NCI-H2107 (cell line): ENCODE measurements around the gene EYA3.

Experiments
- DNase-seq: peaks from one replicate; lab custom pipeline; 2025; lab: John Stamatoyannopoulos, UW

Gene EYA3, protein sequence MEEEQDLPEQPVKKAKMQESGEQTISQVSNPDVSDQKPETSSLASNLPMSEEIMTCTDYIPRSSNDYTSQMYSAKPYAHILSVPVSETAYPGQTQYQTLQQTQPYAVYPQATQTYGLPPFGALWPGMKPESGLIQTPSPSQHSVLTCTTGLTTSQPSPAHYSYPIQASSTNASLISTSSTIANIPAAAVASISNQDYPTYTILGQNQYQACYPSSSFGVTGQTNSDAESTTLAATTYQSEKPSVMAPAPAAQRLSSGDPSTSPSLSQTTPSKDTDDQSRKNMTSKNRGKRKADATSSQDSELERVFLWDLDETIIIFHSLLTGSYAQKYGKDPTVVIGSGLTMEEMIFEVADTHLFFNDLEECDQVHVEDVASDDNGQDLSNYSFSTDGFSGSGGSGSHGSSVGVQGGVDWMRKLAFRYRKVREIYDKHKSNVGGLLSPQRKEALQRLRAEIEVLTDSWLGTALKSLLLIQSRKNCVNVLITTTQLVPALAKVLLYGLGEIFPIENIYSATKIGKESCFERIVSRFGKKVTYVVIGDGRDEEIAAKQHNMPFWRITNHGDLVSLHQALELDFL

GRCh38 chr1:28088168-28088961, at the start of gene EYA3:
EYA3 (minus strand) TSS chr1:28088610; CDS start chr1:28058026, 30,584 bp downstream.
- DNase-seq = peak; percentile 98

DNA sequence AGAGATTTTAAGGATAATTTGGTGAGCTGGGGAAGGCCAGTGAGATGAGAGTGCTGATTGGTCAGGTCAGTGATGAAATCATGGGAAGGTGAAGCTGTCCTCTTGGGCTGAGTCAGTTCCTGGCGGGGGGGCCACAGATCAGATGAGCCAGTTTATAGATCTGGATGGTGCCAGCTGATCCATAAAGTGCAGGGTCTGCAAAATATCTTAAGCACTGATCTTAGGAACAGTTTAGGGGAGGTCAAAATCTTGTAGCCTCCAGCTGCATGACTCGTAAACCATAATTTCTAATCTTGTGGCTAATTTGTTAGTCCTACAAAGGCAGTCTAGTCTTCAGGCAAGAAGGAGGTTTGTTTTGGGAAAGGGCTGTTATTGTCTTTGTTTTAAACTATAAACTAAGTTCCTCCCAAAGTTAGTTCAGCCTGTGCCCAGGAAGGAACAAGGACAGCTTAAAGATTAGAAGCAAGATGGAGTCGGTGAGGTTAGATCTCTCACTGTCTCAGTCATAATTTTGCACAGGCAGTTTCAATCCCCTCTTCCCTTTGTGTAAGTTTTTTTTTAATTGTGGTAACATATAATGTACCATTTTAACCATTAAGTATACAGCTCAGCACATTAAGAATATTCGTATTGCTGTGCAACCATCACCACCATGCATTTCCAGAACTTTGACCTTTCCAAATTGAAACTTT, 48.7 kb upstream of the EYA3 start:
- no peak for DNase-seq

DNA sequence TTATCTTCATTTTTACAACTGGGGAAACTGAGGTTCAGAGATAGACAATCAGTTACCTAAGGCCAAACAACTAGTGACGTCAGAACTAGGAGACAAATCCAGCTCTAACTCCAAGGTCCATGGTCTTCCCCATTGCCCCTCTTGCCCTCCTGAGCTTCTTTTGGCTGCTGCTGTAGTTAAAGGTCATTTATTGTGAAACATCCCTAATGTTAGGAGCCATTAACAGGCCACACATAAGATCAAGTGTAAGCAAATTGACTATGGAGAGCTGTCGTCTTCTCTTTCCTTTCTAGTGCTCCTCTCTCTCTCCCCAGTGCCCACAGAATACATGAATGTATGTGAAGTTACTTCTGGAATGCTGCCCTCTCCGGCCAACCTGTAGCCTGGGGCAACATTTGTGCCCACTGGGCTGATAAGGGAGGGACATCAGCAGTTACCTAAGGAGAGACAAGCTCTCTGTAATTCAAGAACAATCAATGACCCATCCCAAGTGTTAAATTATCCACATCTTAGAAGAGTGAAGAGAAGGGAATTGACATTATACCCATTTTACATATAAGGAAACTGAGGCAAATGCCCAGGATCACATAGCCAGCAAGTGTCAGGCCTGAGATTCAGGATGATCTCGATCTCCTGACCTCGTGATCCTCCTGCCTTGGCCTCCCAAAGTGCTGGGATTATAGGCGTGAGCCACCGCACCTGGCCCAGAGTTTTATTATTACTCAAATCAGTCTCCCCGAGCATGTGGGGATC, 47.9 kb upstream of the EYA3 start:
- DNase-seq = no peak

DNA sequence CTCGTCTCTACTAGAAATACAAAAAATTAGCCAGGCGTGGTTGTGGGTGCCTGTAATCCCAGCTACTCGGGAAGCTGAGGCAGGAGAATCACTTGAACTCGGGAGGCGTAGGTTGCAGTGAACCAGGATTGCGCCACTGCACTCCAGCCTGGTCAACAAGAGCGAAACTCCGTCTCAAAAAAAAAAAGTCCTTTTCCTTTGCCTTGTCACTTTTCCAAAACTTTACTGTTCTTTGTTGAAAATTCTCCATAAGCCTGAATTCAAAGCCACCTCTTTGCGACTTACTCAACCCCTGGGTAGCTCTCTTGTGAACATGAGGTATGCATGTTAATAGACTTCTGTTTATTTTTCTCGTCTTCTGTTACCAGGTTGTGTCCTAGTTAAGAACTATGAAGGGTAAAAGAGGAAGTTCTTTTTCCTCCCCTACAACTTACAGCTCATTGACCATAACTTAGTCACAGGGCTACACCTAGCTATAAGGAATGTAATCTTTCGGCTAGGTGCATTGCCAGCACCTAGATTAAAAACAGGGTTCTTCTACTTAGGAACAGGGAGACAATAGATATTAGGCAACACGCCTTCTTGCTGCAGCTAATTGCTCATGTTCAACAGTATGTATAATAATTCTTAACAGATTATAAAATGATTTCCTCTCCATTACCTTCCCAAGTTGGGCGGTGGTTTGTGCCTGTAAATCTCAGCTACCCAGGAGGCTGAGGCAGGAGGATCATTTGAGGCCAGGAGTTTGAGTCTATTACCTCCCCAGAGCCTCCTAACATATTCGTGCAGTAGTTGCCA, 47.2 kb upstream of the EYA3 start:
- DNase-seq = no peak

DNA sequence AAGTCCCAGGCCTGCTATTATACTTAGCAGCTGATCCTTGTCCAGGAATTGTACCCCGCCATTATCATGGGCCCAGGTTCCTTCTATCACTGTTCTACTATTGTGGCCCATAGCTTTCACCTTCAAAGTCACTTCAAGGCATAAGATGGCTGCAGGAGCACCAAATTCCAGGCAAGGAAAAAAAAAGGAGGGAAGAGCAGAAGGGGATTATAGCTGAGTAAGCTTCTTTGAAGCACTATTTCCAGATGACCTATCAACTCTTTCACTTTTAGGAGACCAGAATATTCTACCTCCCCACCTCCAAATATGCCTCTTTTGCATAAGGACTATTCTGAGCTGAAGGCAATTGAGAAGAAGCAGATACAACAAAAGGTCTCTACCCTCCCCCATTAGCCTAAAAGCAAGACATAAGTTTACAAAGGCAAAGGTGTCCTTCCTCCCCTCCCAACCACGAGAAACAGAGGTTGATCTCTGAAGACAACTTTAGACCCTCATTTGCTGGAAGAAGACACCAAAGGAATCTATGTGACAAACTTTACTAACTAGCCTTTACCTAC, 46.3 kb upstream of the EYA3 start:
- DNase-seq = no peak

DNA sequence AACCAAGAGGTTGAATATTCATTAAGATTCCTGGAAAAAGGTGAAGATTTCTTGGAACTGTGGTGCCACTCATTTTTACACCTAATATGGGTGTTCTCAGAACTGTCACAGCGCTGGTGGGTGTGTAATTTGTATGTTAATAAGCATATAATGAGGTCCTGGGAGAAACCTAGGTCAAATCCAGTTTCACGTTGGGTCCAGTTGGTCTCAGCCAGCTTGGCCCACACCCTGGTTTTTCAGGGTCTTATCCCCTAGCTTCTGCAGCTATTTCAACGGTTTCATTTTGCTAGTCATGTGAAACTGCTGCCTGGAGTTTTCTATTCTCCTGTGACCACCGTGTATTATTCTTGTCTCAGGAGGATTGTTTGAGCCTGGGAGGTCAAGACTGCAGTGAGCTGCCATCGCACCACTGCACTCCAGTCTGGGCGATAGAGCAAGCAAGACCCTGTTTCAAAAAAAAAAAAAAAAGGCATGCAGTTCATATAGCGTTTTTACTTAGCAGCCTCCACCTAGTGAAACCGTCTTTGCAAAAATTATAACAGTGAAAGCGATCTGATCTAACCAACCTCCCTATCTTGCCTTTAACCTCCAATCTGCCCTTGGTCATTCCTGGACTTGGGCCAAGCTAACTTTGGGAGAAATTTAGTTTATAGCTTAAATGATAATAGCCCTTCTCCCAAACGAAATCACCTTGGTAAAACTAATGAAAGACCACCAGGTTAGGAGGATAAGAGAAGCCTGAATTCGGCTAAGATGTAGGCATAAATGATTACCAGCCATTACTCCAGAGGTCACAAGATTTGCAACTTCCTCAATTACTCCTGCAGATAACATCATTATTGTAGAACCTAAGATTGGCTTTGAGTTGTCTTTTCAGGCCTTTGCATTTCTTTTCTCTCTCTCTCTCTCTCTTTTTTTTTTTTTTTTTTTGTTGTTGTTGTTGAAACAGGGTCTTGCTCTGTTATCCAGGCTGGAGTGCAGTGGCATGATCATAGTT, 44.1 kb upstream of the EYA3 start:
- DNase-seq = no peak

DNA sequence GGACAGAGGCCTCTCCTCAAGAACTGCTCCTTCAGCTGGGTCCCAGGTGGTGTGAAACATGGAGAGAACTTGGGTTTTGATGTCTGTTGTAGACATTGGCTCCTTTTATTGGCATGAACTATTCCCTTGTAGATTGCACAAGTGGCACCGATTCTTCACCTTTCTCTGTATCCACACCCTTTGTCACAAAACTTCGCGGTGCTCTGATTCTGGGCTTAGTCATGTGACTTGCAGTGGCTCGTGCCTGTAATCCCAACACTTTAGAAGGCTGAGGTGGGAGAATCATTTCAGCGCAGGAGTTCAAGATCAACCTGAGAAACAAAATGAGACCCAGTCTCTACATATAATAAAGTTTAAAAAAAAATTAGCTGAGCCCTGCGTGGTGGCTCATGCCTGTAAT, 42.5 kb upstream of the EYA3 start:
- DNase-seq = no peak

DNA sequence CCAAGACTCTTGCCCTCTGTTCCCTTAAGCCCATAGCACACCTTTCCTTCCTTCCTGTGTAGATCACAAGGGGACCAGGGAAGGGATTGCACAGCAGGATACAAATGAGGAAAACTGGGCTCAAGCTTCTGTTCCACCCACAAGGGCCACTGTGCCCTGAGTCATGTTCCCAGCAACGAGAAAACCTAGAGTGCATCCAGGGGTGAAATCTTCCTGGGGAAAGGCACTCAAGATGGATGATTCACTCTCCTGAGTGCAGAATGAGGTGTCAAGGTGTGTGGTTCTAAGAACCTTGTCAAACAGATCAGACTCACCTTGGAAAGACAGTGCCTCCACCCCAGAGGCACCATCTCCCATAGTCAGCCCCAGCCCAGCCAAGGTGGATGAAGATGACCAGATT, 40.7 kb upstream of the EYA3 start:
- no peak for DNase-seq

DNA sequence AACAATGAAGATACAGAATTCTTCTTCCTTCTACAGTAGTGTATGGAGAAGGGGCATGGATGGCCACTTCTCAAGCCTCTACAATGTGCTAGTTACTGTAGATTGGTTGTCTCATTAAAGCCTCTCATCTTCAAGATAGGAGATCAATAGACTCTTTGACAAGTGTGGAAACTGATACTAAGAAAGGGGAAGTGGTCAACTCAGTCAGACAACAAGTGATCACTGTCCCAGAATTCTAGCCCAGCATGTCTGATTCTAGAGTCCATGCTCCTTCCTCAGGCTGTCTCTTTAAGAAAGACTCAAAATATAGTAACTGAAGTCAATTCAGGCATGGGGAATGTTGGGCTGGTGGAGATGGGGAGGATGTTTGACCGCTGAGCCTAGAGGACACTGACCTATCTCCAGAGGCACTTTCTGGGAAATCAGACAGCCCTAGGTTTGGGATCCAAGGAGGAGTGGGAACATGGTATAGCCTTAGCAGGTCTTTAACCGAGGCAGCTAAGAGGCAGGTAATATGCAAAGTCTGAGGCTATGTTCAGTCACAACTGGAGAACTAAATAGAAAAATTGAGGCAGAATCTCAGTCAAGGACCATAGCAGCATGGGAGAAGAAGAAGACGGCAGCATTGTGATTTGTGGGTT, 39.3 kb upstream of the EYA3 start:
- DNase-seq = no peak

- DNase-seq = no peak
These were observed 38.5 kb upstream of the EYA3 start for GRCh38 chr1:28126783-28127490.

GRCh38 chr1:28126212-28126611, 37.8 kb upstream of the EYA3 start:
- no peak for DNase-seq

GRCh38 chr1:28123461-28123961, 35.1 kb upstream of the EYA3 start:
- no peak for DNase-seq

DNA sequence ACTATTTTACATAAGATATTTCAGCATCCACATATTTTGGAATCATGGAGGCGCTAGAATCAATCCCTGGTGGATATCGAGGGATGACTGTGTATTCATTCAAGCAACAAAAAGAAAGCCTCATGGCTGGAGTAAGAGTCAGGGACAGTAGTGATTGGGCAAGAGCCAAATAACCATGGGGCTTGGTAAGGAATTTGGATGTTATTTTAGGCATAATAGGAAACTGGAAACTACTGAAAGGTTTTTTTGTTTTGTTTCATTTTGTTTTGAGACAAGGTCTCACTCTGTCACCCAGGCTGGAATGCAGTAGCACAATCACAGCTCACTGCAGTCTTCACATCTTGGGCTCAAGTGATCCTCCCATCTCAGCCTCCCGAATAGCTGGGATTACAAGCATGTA, 33.8 kb upstream of the EYA3 start:
- DNase-seq = no peak

- DNase-seq = no peak
These were observed 31.1 kb upstream of the EYA3 start for GRCh38 chr1:28119556-28119955.

- DNase-seq = no peak
These were observed 30.4 kb upstream of the EYA3 start for GRCh38 chr1:28118640-28119307.

DNA sequence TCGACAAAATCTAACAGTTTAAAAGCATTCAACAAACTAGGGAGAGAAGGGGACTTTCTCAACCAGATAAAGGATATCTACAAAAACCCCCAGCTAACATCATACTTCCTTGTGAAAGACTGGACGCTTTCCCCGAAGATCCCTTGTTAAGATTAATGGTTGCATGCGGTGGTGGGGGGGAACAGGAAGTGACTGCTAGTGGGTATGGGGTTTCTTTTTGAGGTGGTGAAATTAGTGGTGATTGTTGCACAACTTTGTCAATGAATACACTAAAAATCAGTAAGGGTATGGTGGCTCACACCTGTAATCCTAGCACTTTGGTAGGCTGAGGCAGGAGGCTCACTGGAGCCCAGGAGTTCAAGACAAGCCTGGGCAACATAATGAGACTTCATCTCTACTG, 26.9 kb upstream of the EYA3 start:
- no peak for DNase-seq

GRCh38 chr1:28114844-28115243, 26.4 kb upstream of the EYA3 start:
- DNase-seq = no peak
